Osteoblast (primary cell): ENCODE data around the gene LCE7A. TPM values are rescaled to one million over a fixed set of nuclear protein-coding genes. Genes with fewer than 3 reads are reported as not detected.

Experiments used
- DNase-seq: peaks from one replicate; pipeline ENCODE4 v3.0.0; 2011; ENCODE audit warnings: low spot score, mixed read lengths; ENCODE audit not compliant: insufficient read length; ENCODE audit errors: missing footprints
- H2AFZ ChIP-seq: 2 replicates; pipeline ENCODE4 v1.6.0; 2011; ENCODE audit warnings: mild to moderate bottlenecking, low read length
- H3K27ac ChIP-seq: 2 replicates; pipeline ENCODE4 v1.5.1; 2011; ENCODE audit warnings: mild to moderate bottlenecking, low read depth, low read length, moderate library complexity
- H3K27me3 ChIP-seq: 2 replicates; pipeline ENCODE4 v1.6.0; 2012; ENCODE audit warnings: mild to moderate bottlenecking, control low read depth, inconsistent platforms, low read length, moderate library complexity; ENCODE audit not compliant: insufficient read depth
- H3K36me3 ChIP-seq: 2 replicates; pipeline ENCODE4 v1.5.1; 2011; ENCODE audit warnings: mild to moderate bottlenecking, low read length, control low read depth, moderate library complexity; ENCODE audit not compliant: insufficient read depth
- H3K4me1 ChIP-seq: 2 replicates; pipeline ENCODE4 v1.5.1; 2011; ENCODE audit warnings: mild to moderate bottlenecking, low read length, control low read depth, moderate library complexity; ENCODE audit not compliant: insufficient read depth
- H3K4me2 ChIP-seq: 2 replicates; pipeline ENCODE4 v1.6.0; 2011; ENCODE audit warnings: mild to moderate bottlenecking, low read length; ENCODE audit not compliant: insufficient read depth
- H3K4me3 ChIP-seq: fragments of 200-600 bp; sonication (generic); 3 replicates; pipeline ENCODE4 v1.5.1; 2012; ENCODE audit warnings: mild to moderate bottlenecking, low read length, inconsistent platforms; ENCODE audit not compliant: insufficient read depth
- H3K79me2 ChIP-seq: 2 replicates; pipeline ENCODE4 v1.6.0; 2012; ENCODE audit warnings: mild to moderate bottlenecking, low read length, control low read depth, inconsistent platforms; ENCODE audit not compliant: insufficient read depth
- H3K9me3 ChIP-seq: 2 replicates; pipeline ENCODE4 v1.5.1; 2011; ENCODE audit warnings: low read depth, low read length, control low read depth
- H4K20me1 ChIP-seq: 2 replicates; pipeline ENCODE4 v1.6.0; 2012; ENCODE audit warnings: mild to moderate bottlenecking, low read length, control low read depth; ENCODE audit not compliant: insufficient read depth
- total RNA-seq: library from RNA; depleted of rRNA; stranded (reverse); fragments of >200 nt; gene quantifications from 2 replicates; pipeline ENCODE4 v1.2.3, GENCODE V29; 2012
- TF ChIP-seq, protein P1 (sequence below): IDR thresholded peaks from 2 replicates; pipeline ENCODE4 v1.5.1; 2011; ENCODE audit warnings: mild to moderate bottlenecking, low read depth, low read length, moderate library complexity; ENCODE audit errors: extremely low read depth

LCE7A gene
- total RNA-seq, 1 donor: not detected

DNA sequence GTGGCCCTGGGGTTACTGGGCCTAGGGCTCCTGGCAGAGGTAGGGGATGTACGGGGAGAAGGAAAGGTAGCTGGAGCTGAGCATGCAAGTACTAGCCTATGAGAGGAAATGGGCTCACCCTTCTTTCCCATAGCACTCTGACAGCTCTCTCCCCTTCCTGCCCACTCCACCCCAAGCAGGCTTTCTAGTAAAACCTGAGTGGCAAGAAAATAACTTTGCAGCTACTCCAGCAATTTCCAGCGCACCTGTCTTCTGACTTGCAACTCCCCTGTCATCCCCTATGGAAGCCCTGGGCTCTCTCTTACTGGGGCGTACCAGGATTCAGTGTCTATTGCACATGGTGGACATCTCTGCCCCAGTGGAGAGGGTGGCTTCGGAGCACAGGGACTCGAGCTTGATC lies 41.8 kb downstream of the LCE7A start:
- H3K4me2 ChIP-seq: no peak overlapping the region

DNA sequence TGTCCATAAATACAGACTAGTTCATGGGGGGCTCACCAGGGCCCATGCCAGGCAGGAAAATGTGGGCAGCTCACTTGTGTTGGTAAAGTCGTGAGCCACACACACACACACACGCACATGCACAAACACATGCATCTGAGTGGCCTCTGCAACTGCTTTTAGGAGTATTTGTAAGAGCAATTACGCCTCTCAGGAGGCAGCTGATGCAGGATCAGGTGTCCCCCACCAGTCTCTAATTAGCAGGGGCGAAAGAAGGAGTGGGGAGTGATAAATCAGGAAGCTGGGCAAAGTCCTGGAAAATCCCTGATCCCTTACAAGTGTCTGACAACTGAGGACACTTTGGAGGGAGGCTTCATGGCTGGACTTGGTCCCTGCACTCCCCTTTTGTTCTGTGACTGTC lies 42.8 kb downstream of the LCE7A start:
- no peak overlapping the region for H2AFZ ChIP-seq
- H3K36me3 ChIP-seq: no peaks in the 10 kb centered on the region
- H3K4me2 ChIP-seq: no peak overlapping the region
- H3K79me2 ChIP-seq: no peaks in the 10 kb centered on the region
- H4K20me1 ChIP-seq: no peaks in the 10 kb centered on the region
- peaks cover 12% of the 10 kb centered on the region for H3K4me1 ChIP-seq
- H3K4me3 ChIP-seq: no peak overlapping the region
- DNase-seq: no peak
- TF ChIP-seq, protein P1, sequence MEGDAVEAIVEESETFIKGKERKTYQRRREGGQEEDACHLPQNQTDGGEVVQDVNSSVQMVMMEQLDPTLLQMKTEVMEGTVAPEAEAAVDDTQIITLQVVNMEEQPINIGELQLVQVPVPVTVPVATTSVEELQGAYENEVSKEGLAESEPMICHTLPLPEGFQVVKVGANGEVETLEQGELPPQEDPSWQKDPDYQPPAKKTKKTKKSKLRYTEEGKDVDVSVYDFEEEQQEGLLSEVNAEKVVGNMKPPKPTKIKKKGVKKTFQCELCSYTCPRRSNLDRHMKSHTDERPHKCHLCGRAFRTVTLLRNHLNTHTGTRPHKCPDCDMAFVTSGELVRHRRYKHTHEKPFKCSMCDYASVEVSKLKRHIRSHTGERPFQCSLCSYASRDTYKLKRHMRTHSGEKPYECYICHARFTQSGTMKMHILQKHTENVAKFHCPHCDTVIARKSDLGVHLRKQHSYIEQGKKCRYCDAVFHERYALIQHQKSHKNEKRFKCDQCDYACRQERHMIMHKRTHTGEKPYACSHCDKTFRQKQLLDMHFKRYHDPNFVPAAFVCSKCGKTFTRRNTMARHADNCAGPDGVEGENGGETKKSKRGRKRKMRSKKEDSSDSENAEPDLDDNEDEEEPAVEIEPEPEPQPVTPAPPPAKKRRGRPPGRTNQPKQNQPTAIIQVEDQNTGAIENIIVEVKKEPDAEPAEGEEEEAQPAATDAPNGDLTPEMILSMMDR: no peak
- no peaks in the 10 kb centered on the region for H3K9me3 ChIP-seq
- no peak overlapping the region for H3K27ac ChIP-seq
- H3K27me3 ChIP-seq: no peaks in the 10 kb centered on the region

More for the DNA sequence above, 41.8 kb downstream of the LCE7A start:
- Histone ChIP-seq H3K27ac (no peak overlapping the region), H3K9me3 (no peaks in the 10 kb centered on the region), H3K4me3 (no peak overlapping the region), H3K36me3 (no peaks in the 10 kb centered on the region), H3K27me3 (peaks cover 3% of the 10 kb centered on the region), H3K79me2 (no peaks in the 10 kb centered on the region), H2AFZ (no peak overlapping the region), H4K20me1 (no peaks in the 10 kb centered on the region), H3K4me1 (peaks cover 12% of the 10 kb centered on the region)
- no peak for DNase-seq
- TF ChIP-seq, protein P1: no peak

DNA sequence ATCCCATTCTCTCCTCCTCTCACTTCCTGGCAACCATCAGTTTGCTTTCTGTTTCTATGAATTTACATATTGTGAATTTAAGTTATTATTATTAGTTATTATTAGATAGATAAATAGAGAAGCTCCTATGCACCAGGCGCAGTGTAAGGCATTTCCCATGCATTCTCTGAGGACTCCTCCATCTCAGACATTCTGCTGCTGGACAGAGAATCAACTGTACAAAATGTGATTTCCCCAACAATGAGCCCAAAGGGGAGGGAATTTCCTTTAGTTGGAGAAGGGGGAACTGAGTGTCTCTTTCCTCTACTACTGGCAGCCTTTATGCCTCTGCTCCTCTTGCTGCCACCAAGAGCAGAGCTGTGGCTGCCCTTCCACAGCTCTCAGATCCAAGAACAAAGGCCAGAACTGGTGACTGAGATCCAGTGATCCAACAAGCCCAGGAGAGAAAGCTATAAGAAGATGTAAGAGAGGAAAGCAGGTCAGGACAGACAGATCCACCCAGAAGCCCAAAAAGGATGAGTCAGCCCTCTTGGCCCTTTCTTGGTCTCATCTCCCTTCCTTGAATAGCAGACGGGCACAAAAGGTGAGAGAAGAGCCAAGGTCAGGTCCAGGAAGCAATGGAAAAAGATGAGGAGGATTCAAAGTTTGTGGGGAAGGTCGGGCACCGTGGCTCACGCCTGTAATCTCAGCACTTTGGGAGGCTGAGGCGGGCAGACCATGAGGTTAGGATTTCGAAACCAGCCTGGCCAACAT lies 45.1 kb downstream of the LCE7A start:
- H3K27ac ChIP-seq: no peak overlapping the region
- H3K27me3 ChIP-seq: no peaks in the 10 kb centered on the region
- no peaks in the 10 kb centered on the region for H3K9me3 ChIP-seq
- TF ChIP-seq, protein P1: no peak
- H3K79me2 ChIP-seq: no peaks in the 10 kb centered on the region
- H2AFZ ChIP-seq: no peak overlapping the region
- no peak overlapping the region for H3K4me2 ChIP-seq
- no peaks in the 10 kb centered on the region for H4K20me1 ChIP-seq
- peaks cover 15% of the 10 kb centered on the region for H3K4me1 ChIP-seq
- H3K36me3 ChIP-seq: no peaks in the 10 kb centered on the region
- H3K4me3 ChIP-seq: no peak overlapping the region
- DNase-seq: no peak

DNA sequence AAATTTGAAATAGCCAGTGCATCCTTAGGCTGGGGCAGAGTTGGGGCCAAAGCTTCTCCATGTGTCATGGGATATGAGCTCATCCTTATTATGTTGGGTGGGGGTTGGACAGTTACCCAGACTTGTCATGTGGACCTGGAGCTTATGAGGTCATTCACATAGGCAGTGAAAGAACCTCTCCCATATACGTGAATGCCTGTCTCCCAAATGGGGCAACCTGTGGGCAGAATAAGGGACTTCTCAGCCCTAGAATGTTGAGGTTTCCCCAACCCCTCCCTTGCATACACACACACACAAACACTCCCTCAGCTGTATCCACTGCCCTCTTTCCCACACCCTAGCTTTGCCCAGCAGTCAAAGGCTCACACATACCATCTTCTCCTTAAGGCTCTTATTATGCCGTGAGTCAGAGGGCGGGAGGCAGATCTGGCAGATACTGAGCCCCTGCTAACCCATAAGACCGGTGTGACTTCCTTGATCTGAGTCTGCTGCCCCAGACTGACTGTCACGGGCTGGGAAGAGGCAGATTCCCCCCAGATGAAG lies 46.3 kb downstream of the LCE7A start:
- peak; percentile 95 for DNase-seq
- H3K4me3 ChIP-seq: peak overlapping the region; percentile 7
- peak overlapping the region; percentile 65 for H3K4me2 ChIP-seq
- H3K9me3 ChIP-seq: no peaks in the 10 kb centered on the region
- peak overlapping the region; percentile 80 for H3K27ac ChIP-seq
- peaks cover 4% of the 10 kb centered on the region for H3K27me3 ChIP-seq
- H3K36me3 ChIP-seq: no peaks in the 10 kb centered on the region
- no peaks in the 10 kb centered on the region for H3K79me2 ChIP-seq
- H3K4me1 ChIP-seq: peaks cover 15% of the 10 kb centered on the region
- TF ChIP-seq, protein P1: no peak
- H2AFZ ChIP-seq: peak overlapping the region; percentile 64
- H4K20me1 ChIP-seq: no peaks in the 10 kb centered on the region
